Heart right ventricle (tissue), 16 donors: ENCODE data around the gene KIF21B. TPM values are rescaled to one million over a fixed set of nuclear protein-coding genes. Genes with fewer than 3 reads are reported as not detected.

Source experiments
- ATAC-seq, 8 donors: fragments of 200-7000 bp; cut with Tn5 transposase; one replicate each; pipeline ENCODE4 v1.9.1; 2020; ENCODE audit warnings: mild to moderate bottlenecking in 8 of 8, moderate library complexity in 8 of 8, moderate number of reproducible peaks in 1 of 8
- DNase-seq, 2 donors: peaks; one replicate each; pipeline ENCODE4 v3.0.0-alpha.2; 2020
- H3K27ac ChIP-seq, 10 donors: fragments of 200-600 bp; sonication (generic) in 2 of 10; one replicate each; pipeline versions ENCODE4 v1.5.0 to v1.8.0; 2020 to 2022; ENCODE audit warnings: mild to moderate bottlenecking in 3 of 10
- H3K27me3 ChIP-seq, 7 donors: fragments of 200-600 bp; one replicate each; pipeline ENCODE4 v1.8.0; 2021 to 2022; ENCODE audit warnings: mild to moderate bottlenecking in 2 of 7
- H3K36me3 ChIP-seq, 9 donors: fragments of 200-600 bp; sonication (generic) in 1 of 9; one replicate each; pipeline versions ENCODE4 v1.5.0 to v1.8.0; 2020 to 2022; ENCODE audit warnings: mild to moderate bottlenecking in 2 of 9
- H3K4me1 ChIP-seq, 9 donors: fragments of 200-600 bp; sonication (generic) in 1 of 9; one replicate each; pipeline versions ENCODE4 v1.5.0 to v1.8.0; 2020 to 2022; ENCODE audit warnings: mild to moderate bottlenecking in 4 of 9
- H3K4me3 ChIP-seq, 10 donors: fragments of 200-600 bp; sonication (generic) in 2 of 10; one replicate each; pipeline versions ENCODE4 v1.5.0 to v1.8.0; 2020 to 2022; ENCODE audit warnings: mild to moderate bottlenecking in 7 of 10, moderate library complexity in 2 of 10
- H3K9me3 ChIP-seq, 11 donors: fragments of 200-600 bp in 10 of 11; sonication (generic) in 2 of 11; one replicate each; pipeline versions ENCODE4 v1.5.0 to v1.8.0; 2013 to 2022; ENCODE audit warnings: mild to moderate bottlenecking in 2 of 11, control low read depth in 1 of 11, moderate library complexity in 1 of 11
- CTCF ChIP-seq, 9 donors: fragments of 200-600 bp; sonication (generic) in 2 of 9; IDR thresholded peaks; one replicate each; pipeline versions ENCODE4 v1.5.0 to v1.8.0; 2021 to 2022; ENCODE audit warnings: antibody characterized with exemption in 9 of 9, mild to moderate bottlenecking in 5 of 9, moderate library complexity in 1 of 9
- WGBS, 2 donors: extraction: QIAGEN DNeasy Blood & Tissue Kit; methylation state at CpG; one replicate each; pipeline ENCODE4 v1.1.7; 2013; ENCODE audit warnings: inconsistent platforms in 1 of 2; 5-methylcytosine and 5-hydroxymethylcytosine counted together
- intact Hi-C, 10 donors: fragments of 100-400 bp; cut with DNase I; formaldehyde crosslinking; loops; one replicate each; pipeline versions ENCODE4 v1.11.1 to v1.14.2; 2022
- polyA plus RNA-seq, 2 donors: library from polyadenylated mRNA; stranded (reverse); fragments of 200-250 nt; gene quantifications; one replicate each; pipeline ENCODE4 v1.2.3, GENCODE V29; 2013
- total RNA-seq, 10 donors: library from RNA; stranded (reverse); fragmentation: NEBNext Ultra II Directional in 3 of 10; extraction: Animal tissue kit (Norgen Biotek cat#: 25700) in 3 of 10; gene quantifications; one replicate each; pipeline versions ENCODE4 v1.2.1 to v1.2.4, GENCODE V29; 2021 to 2023
- donor health status: Arrhythmogenic right ventricular cardiomyopathy.
- donor health status: ischemic (EF 13 %, LVEDD 7.1; RV severe dilation, severe dysfunction).
- donor health status: healthy with polysubstance abuse.
- donor health status: DM: no; HTN: yes; CAD: no.
- donor health status: DM: no; HTN: no; CAD: no.
- donor health status: ischemic (EF 25% LVEDD 6.9; RV normal size, moderate dysfunction).
- donor health status: ischemic (EF 25% LVEDD 5.7; RV mildly dilated, moderate dysfunction).
- donor health status: healthy.
- donor health status: DM: yes; HTN: yes; CAD: no.
- donor health status: Ischemic cardiomyopathy.
- donor health status: ischemic (EF 35%, LVEDD 5.7; RV mildly dilated, moderate dysfunction).
- donor health status: nonischemic (EF 11% LVEDD 7.7; RV severe dilation, severe dysfunction).
- donor health status: DM: yes; HTN: yes; CAD: no.
- donor health status: PGD.
- donor health status: ischemic (EF 29% LVEDD 5.4; RV normal size, mild dysfunction).
- donor health status: nonischemic (EF 23%, LVEDD 6.1; RV moderate dilation, normal function).

Gene KIF21B
- total and polyA plus RNA-seq, 12 donors = 0.10 to 2.6 (median 0.41) TPM

GRCh38 chr1:200969726-200970561 is 53.6 kb downstream of the KIF21B start:
- intact Hi-C loops = loop anchor here in 9 of 10 donors (1.0 to 10.0 kb wide), 8 partner anchors 72 to 257 kb away; partner anchors contain the start of gene CACNA1S (in 5 of the 9)
- WGBS, 2 donors = 60 to 65% methylated on average over 11 of the region's 11 CpGs
- ATAC-seq = peak in 7 of 8 donors; percentile 21 to 36 (median 28)
- DNase-seq = no peak
- Histone ChIP-seq H3K27ac (no peak overlapping the region), H3K36me3 (peaks cover 0 to 9% (median 0%) of the 10 kb centered on the region in 9 donors), H3K4me3 (no peak overlapping the region), H3K27me3 (peaks cover 0 to 6% (median 0%) of the 10 kb centered on the region in 7 donors), H3K4me1 (peaks cover 0 to 9% (median 3%) of the 10 kb centered on the region in 9 donors), H3K9me3 (no peaks in the 10 kb centered on the region)
- TF ChIP-seq CTCF (IDR thresholded peaks at IDR 0.05) = no peak

GRCh38 chr1:200968469-200969410 is 54.8 kb downstream of the KIF21B start:
- no peak overlapping the region for H3K4me3 ChIP-seq
- no peaks in the 10 kb centered on the region for H3K9me3 ChIP-seq
- ATAC-seq (no peak), DNase-seq (no peak)
- intact Hi-C loops = no loop called here
- no peak for TF ChIP-seq CTCF (IDR thresholded peaks at IDR 0.05)
- H3K27me3 ChIP-seq = peaks cover 0 to 6% (median 0%) of the 10 kb centered on the region in 7 donors
- H3K36me3 ChIP-seq = peaks cover 0 to 2% (median 0%) of the 10 kb centered on the region in 9 donors
- no peak overlapping the region for H3K27ac ChIP-seq
- peaks cover 0 to 9% (median 3%) of the 10 kb centered on the region in 9 donors for H3K4me1 ChIP-seq
- 92 to 93% methylated on average over 13 of the region's 13 CpGs for WGBS, 2 donors

GRCh38 chr1:200967693-200968468 is 55.6 kb downstream of the KIF21B start:
- Histone ChIP-seq H3K36me3 (peaks cover 0 to 2% (median 0%) of the 10 kb centered on the region in 9 donors), H3K27ac (no peak overlapping the region), H3K4me1 (peaks cover 0 to 9% (median 3%) of the 10 kb centered on the region in 9 donors), H3K9me3 (no peaks in the 10 kb centered on the region), H3K27me3 (peaks cover 0 to 11% (median 0%) of the 10 kb centered on the region in 7 donors), H3K4me3 (no peak overlapping the region)
- intact Hi-C loops = no loop called here
- ATAC-seq (no peak), DNase-seq (no peak)
- no peak for TF ChIP-seq CTCF (IDR thresholded peaks at IDR 0.05)
- 84 to 86% methylated on average over 11 of the region's 11 CpGs for WGBS, 2 donors
